ENCODE results near the gene PPFIA4. TPM values are rescaled to one million over a fixed set of nuclear protein-coding genes. Genes with fewer than 3 reads are reported as not detected.

The PPFIA4 gene
- total and polyA plus RNA-seq, 9 of the 15 experiments (the other 6 are each of a cell fraction or from before 2014, with no cell fraction given) = 0.07 to 12.0 (median 0.70) TPM

- Histone ChIP-seq H3K9ac (ENCODE audit: insufficient read depth in 1 of 2, low read depth in 2 of 2, low read length in 2 of 2) (no peak overlapping the region), H3K9me3 (replicated peaks; ENCODE audit: control insufficient read depth, insufficient read depth, low read depth, low read length) (no peaks in the 10 kb centered on the region), H2AFZ (ENCODE audit: low read depth, low read length) (no peak overlapping the region), H3K27me3 (ENCODE audit: control insufficient read depth in 2 of 2, insufficient read depth in 2 of 2, low read length in 2 of 2) (peaks cover 47 to 95% of the 10 kb centered on the region in 2 experiments), H3K79me2 (ENCODE audit: control insufficient read depth, insufficient read depth, low read length) (no peaks in the 10 kb centered on the region), H3K4me3 (no peak overlapping the region), H4K20me1 (replicated peaks; ENCODE audit: control insufficient read depth, insufficient read depth, low read length) (peaks cover 12% of the 10 kb centered on the region; the same call in 1 of the 2 replicates), H3K4me2 (ENCODE audit: insufficient read depth, low read length) (no peak overlapping the region), H3K36me3 (ENCODE audit: control insufficient read depth, insufficient read depth, low read length) (no peaks in the 10 kb centered on the region), H3K4me1 (replicated peaks in 1 of 2; ENCODE audit: control insufficient read depth in 2 of 2, insufficient read depth in 2 of 2, low read length in 2 of 2) (no peaks in the 10 kb centered on the region), H3K27ac (ENCODE audit: extremely low read depth, low read depth, low read length) (no peak overlapping the region), H3K9me1 (ENCODE audit: control insufficient read depth, insufficient read depth, low read length) (no peaks in the 10 kb centered on the region)
- intact Hi-C loops (cut with micrococcal nuclease) (no loop called here), in situ Hi-C loops (cut with MboI) (no loop called here)
- POLR2A ChIA-PET = interaction anchor here (0.7 kb wide), 1 partner anchor 916 kb away, joined by 3 read pairs; no protein-coding TSS in a partner anchor
- WGBS (ENCODE audit: insufficient coverage, low coverage, missing lambda C conversion rate) = 3% methylated on average over 8 of the region's 8 CpGs
- no TSS peak for BruUV-seq (replicated peaks)
- no peak for DNase-seq (ENCODE audit: extremely low read depth in 1 of 4, low spot score in 3 of 4)
- CTCF ChIA-PET (ENCODE audit: low intra/inter-chr PET ratio) = no interaction called here
- TF ChIP-seq SMAD3 (CRISPR knock-in tag; conservative IDR thresholded peaks at IDR 0.05) (no peak), ZNF77 (CRISPR knock-in tag; IDR thresholded peaks at IDR 0.05) (no peak), ZNF609 (CRISPR knock-in tag; IDR thresholded peaks at IDR 0.05; ENCODE audit: borderline replicate concordance) (no peak), RUNX1 (IDR thresholded peaks at IDR 0.05; ENCODE audit: low read depth) (no peak), SMARCA4 (IDR thresholded peaks at IDR 0.05) (no peak), HES1 (IDR thresholded peaks at IDR 0.05; ENCODE audit: low read depth) (no peak), NEUROD1 (IDR thresholded peaks at IDR 0.05; ENCODE audit: borderline replicate concordance, low read depth, low read length, partially characterized antibody) (no peak), ZKSCAN1 (IDR thresholded peaks at IDR 0.05; ENCODE audit: low read depth, low read length) (no peak), STAG1 (CRISPR knock-in tag; IDR thresholded peaks at IDR 0.05; ENCODE audit: borderline replicate concordance) (no peak), HDAC8 (tag; IDR thresholded peaks at IDR 0.05) (no peak), LEF1 (IDR thresholded peaks at IDR 0.05) (no peak), FIP1L1 (IDR thresholded peaks at IDR 0.05; ENCODE audit: low read depth, low read length, poor library complexity, severe bottlenecking) (no peak), GATAD2B (IDR thresholded peaks at IDR 0.05; ENCODE audit: borderline replicate concordance) (no peak), ZBTB11 (CRISPR knock-in tag; IDR thresholded peaks at IDR 0.05) (no peak)
- ATAC-seq = no peak
- FAIRE-seq = no peak
Observed at GRCh38 chr1:203063287-203063686, 37.0 kb downstream of the PPFIA4 start.
